Transverse colon (tissue), 4 donors: ENCODE results near the gene TBC1D16.

Experiments
- POLR2A ChIP-seq: fragments of 450-650 bp; IDR thresholded peaks from one replicate; pipeline ENCODE4 v1.6.1; 2016; ENCODE audit warnings: antibody characterized with exemption, mild to moderate bottlenecking, moderate library complexity
- POLR2AphosphoS5 ChIP-seq, 3 donors: sonication (generic); formaldehyde crosslinking; IDR thresholded peaks; one replicate each; pipeline ENCODE4 v1.6.1; 2016; ENCODE audit warnings: antibody characterized with exemption in 3 of 3
- TF ChIP-seq, protein P1 (sequence below), 5 experiments: fragments of 200-600 bp in 3 of 5; fragments of 450-650 bp in 2 of 5; sonication (generic) in 3 of 5; IDR thresholded peaks; 1 replicate in 2 of 5; 2 replicates in 3 of 5; pipeline ENCODE4 v1.5.1; 2016 to 2017; ENCODE audit warnings: antibody characterized with exemption in 5 of 5, inconsistent platforms in 3 of 5, mild to moderate bottlenecking in 2 of 5, moderate library complexity in 1 of 5

DNA sequence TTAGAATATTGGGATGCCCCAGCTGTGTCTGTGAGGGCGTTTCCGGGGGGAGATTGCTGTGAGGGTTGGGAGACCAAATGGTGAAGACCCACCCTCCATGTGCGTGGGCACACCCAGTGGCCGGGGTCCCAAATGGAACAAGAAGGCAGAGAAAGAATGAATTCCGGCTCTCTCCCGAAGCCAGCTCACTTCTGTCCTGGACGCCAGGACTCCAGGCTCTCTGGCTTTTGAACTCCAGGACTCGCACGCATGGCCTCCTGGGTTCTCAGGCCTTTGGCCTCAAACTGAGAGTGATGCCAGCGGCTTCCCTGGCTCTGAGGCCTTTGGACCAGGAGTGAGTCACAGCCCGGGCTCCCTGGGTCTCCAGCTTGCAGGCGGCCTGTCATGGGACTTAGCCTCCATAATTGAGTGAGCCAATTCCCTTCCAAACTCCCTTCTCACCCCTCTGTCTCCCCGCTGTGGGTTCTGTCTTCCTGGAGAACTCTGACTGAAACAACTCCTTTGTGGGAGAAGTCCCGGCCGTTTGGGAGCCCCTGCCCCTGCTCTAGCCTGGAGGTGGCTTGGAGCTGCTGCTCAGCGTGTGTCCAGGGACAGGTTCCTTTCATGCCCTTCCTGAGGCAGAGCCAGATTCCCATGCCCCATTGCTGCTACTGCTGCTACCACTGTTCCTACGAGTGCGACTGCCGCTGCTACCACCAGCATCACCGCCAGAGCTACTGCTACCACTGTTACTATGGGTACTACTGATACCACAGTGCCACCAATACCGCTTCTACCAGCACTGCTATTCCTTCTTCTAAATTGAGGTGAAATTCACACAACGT, 146.6 kb downstream of the TBC1D16 start:
- TF ChIP-seq, protein P1, sequence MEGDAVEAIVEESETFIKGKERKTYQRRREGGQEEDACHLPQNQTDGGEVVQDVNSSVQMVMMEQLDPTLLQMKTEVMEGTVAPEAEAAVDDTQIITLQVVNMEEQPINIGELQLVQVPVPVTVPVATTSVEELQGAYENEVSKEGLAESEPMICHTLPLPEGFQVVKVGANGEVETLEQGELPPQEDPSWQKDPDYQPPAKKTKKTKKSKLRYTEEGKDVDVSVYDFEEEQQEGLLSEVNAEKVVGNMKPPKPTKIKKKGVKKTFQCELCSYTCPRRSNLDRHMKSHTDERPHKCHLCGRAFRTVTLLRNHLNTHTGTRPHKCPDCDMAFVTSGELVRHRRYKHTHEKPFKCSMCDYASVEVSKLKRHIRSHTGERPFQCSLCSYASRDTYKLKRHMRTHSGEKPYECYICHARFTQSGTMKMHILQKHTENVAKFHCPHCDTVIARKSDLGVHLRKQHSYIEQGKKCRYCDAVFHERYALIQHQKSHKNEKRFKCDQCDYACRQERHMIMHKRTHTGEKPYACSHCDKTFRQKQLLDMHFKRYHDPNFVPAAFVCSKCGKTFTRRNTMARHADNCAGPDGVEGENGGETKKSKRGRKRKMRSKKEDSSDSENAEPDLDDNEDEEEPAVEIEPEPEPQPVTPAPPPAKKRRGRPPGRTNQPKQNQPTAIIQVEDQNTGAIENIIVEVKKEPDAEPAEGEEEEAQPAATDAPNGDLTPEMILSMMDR (IDR thresholded peaks at IDR 0.05) = no peak
- TF ChIP-seq POLR2A (no peak), POLR2AphosphoS5 (IDR thresholded peaks at IDR 0.05) (no peak)
